Neuronal stem cell (in vitro differentiated cells): ENCODE results near the gene INTS2.
A peak's percentile ranks its signal among the peaks of the same experiment; 100 is the strongest.
"Not testable (repeated sequence)": the region's sequence is repeated elsewhere in the genome, so short reads cannot be mapped to it uniquely, and the experiment has no call there.

Experiments used
- DNase-seq: peaks from one replicate; pipeline ENCODE4 v3.0.0-alpha.2; 2013; ENCODE audit warnings: low spot score
- H2AFZ ChIP-seq: one replicate; pipeline ENCODE4 v1.6.1; 2013; ENCODE audit warnings: mild to moderate bottlenecking, low read length, inconsistent platforms
- H2AK5ac ChIP-seq: 2 replicates; pipeline ENCODE4 v1.6.1; 2013; ENCODE audit warnings: low read depth, mild to moderate bottlenecking, inconsistent platforms, low read length, moderate library complexity, mixed read lengths
- H2BK120ac ChIP-seq: 2 replicates; pipeline ENCODE4 v1.6.1; 2013; ENCODE audit warnings: low read depth, mild to moderate bottlenecking, inconsistent platforms, low read length, moderate library complexity, mixed read lengths
- H2BK12ac ChIP-seq: one replicate; pipeline ENCODE4 v1.6.1; 2013; ENCODE audit warnings: low read length, inconsistent platforms
- H2BK15ac ChIP-seq: 2 replicates; pipeline ENCODE4 v1.6.1; 2013; ENCODE audit warnings: mild to moderate bottlenecking, low read length, inconsistent platforms, mixed read lengths
- H2BK5ac ChIP-seq: one replicate; pipeline ENCODE4 v1.6.1; 2013; ENCODE audit warnings: inconsistent platforms, mild to moderate bottlenecking, low read length, moderate library complexity
- H3K14ac ChIP-seq: one replicate; pipeline ENCODE4 v1.6.1; 2013; ENCODE audit warnings: low read length, inconsistent platforms
- H3K18ac ChIP-seq: 2 replicates; pipeline ENCODE4 v1.6.1; 2013; ENCODE audit warnings: low read length, inconsistent platforms
- H3K23ac ChIP-seq: 2 replicates; pipeline ENCODE4 v1.6.1; 2013; ENCODE audit warnings: low read depth, mild to moderate bottlenecking, mixed read lengths, low read length, inconsistent platforms; ENCODE audit not compliant: poor library complexity
- H3K27ac ChIP-seq: replicated peaks from 3 replicates; pipeline ENCODE4 v1.5.1; 2013; ENCODE audit warnings: low read length, inconsistent platforms
- H3K27me3 ChIP-seq, 3 experiments: 2 replicates each; pipeline ENCODE4 v1.6.1; 2013; ENCODE audit warnings: low read length in 3 of 3, mild to moderate bottlenecking in 2 of 3, inconsistent platforms in 1 of 3, low read depth in 1 of 3, mixed read lengths in 1 of 3, moderate library complexity in 1 of 3; ENCODE audit not compliant: control insufficient read depth in 3 of 3, insufficient read depth in 3 of 3
- H3K36me3 ChIP-seq, 2 donors: replicated peaks in 1 of 2; 2 replicates each; pipeline ENCODE4 v1.6.1; 2013; ENCODE audit warnings: low read length in 2 of 2; ENCODE audit not compliant: control insufficient read depth in 2 of 2, insufficient read depth in 2 of 2
- H3K4ac ChIP-seq: 2 replicates; pipeline ENCODE4 v1.6.1; 2013; ENCODE audit warnings: inconsistent platforms, mild to moderate bottlenecking, low read length, moderate library complexity
- H3K4me1 ChIP-seq, 2 donors: 1 replicate in 1 of 2; 2 replicates in 1 of 2; pipeline ENCODE4 v1.6.1; 2013; ENCODE audit warnings: low read length in 2 of 2, low read depth in 1 of 2; ENCODE audit not compliant: control insufficient read depth in 2 of 2, insufficient read depth in 1 of 2
- H3K4me2 ChIP-seq: one replicate; pipeline ENCODE4 v1.6.1; 2013; ENCODE audit warnings: mild to moderate bottlenecking, low read length, inconsistent platforms; ENCODE audit not compliant: insufficient read depth, poor library complexity, severe bottlenecking
- H3K4me3 ChIP-seq, 2 donors: 2 replicates each; pipeline ENCODE4 v1.5.1; 2013; ENCODE audit warnings: low read length in 2 of 2, mild to moderate bottlenecking in 2 of 2, inconsistent platforms in 1 of 2, moderate library complexity in 1 of 2
- H3K79me1 ChIP-seq: one replicate; pipeline ENCODE4 v1.6.1; 2013; ENCODE audit warnings: low read depth, mild to moderate bottlenecking, inconsistent platforms, low read length, moderate library complexity
- H3K9ac ChIP-seq: one replicate; pipeline ENCODE4 v1.6.1; 2013; ENCODE audit warnings: mild to moderate bottlenecking, low read depth, low read length, inconsistent platforms; ENCODE audit not compliant: poor library complexity
- H3K9me3 ChIP-seq, 2 donors: replicated peaks in 1 of 2; 2 replicates each; pipeline versions ENCODE3 to v1.6.1; 2013; ENCODE audit warnings: low read length in 2 of 2, mild to moderate bottlenecking in 2 of 2, inconsistent platforms in 1 of 2, low read depth in 1 of 2, mixed read lengths in 1 of 2, moderate library complexity in 1 of 2; ENCODE audit not compliant: control insufficient read depth in 2 of 2, insufficient read depth in 1 of 2
- H4K8ac ChIP-seq: one replicate; pipeline ENCODE4 v1.6.1; 2013; ENCODE audit warnings: low read depth, mild to moderate bottlenecking, inconsistent platforms, low read length, moderate library complexity
- H4K91ac ChIP-seq: one replicate; pipeline ENCODE4 v1.6.1; 2013; ENCODE audit warnings: low read length, low read depth, mild to moderate bottlenecking, inconsistent platforms; ENCODE audit not compliant: poor library complexity
- WGBS, 2 donors: extraction: QIAGEN DNeasy Blood & Tissue Kit; methylation state at CpG; one replicate each; pipeline ENCODE4 v1.1.7; 2013; ENCODE audit warnings: missing lambda C conversion rate in 2 of 2, mixed read lengths in 1 of 2; ENCODE audit not compliant: insufficient read length in 2 of 2, insufficient replicate concordance in 1 of 2; ENCODE audit errors: extremely low coverage in 2 of 2; 5-methylcytosine and 5-hydroxymethylcytosine counted together

The INTS2 gene

DNA sequence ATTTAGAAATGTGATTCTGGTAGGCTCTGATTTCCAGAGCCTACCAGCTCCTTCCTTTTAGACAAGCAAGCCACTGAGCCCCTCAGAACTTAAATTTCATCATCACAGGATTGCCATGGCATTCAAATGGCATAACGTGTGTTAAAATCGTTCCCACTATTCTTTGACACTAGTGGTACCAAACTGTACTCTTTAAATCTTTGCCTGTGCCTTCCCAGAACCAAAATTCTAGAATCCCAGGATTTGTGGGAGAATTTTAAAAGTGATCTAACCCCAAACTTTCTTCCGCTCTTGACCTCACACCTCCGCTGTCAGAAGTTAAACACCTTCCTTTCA, 287 bp upstream of the INTS2 start:
- Histone ChIP-seq H3K27me3 (no peaks in the 10 kb centered on the region), H2BK12ac (no peak overlapping the region), H3K14ac (no peak overlapping the region), H2AFZ (peak overlapping the region; percentile 93), H3K79me1 (peaks cover 2% of the 10 kb centered on the region), H3K9ac (no peak overlapping the region), H3K23ac (no peak overlapping the region), H3K4me2 (peak overlapping the region; percentile 51), H2BK120ac (no peak overlapping the region), H4K91ac (no peak overlapping the region), H3K4me1 (peaks cover 3 to 5% of the 10 kb centered on the region in 2 donors), H3K36me3 (peaks cover 4 to 19% of the 10 kb centered on the region in 2 donors), H3K4ac (no peak overlapping the region), H2AK5ac (no peak overlapping the region), H3K18ac (no peak overlapping the region), H3K9me3 (no peaks in the 10 kb centered on the region), H2BK5ac (no peak overlapping the region), H4K8ac (no peak overlapping the region), H3K27ac (no peak overlapping the region), H2BK15ac (no peak overlapping the region), H3K4me3 (peak overlapping the region in 1 of 2 donors; percentile 87)
- no CpG with 5 or more reads among the region's 4 CpGs for WGBS, 2 donors
- no peak for DNase-seq

DNA sequence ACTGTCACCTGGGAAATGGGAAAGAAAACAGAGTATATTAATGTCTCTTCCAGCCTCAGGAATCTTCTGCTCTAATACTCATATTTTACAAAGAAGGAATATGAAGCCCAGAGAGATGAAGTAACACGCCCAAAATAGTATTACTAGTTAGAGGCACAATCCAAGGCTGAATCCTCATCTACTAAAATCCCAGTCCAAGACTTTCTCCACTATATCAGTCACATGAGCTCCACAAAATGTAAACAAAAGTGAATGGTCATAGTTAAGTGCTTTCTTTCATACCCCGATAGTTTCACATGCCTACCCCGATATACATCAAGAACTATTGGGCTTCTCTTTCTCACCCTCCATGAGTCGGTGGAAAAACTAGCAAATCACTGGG, 965 bp downstream of the INTS2 start:
- no peaks in the 10 kb centered on the region for H3K27me3 ChIP-seq
- H4K8ac ChIP-seq: no peak overlapping the region
- peak overlapping the region; percentile 94 for H3K9ac ChIP-seq
- no CpG with 5 or more reads among the region's 4 CpGs for WGBS, 2 donors
- no peak overlapping the region for H2BK5ac ChIP-seq
- H3K14ac ChIP-seq: no peak overlapping the region
- peak overlapping the region; percentile 93 for H3K4me2 ChIP-seq
- H2BK15ac ChIP-seq: no peak overlapping the region
- H2AFZ ChIP-seq: peak overlapping the region; percentile 93
- H3K4me3 ChIP-seq: peak overlapping the region; percentile 85 to 87
- H3K4ac ChIP-seq: no peak overlapping the region
- H2BK120ac ChIP-seq: no peak overlapping the region
- peaks cover 3 to 5% of the 10 kb centered on the region in 2 donors for H3K4me1 ChIP-seq
- H4K91ac ChIP-seq: no peak overlapping the region
- H2AK5ac ChIP-seq: no peak overlapping the region
- H3K23ac ChIP-seq: no peak overlapping the region
- DNase-seq: no peak
- no peak overlapping the region for H3K27ac ChIP-seq
- H3K79me1 ChIP-seq: peaks cover 2% of the 10 kb centered on the region
- H3K18ac ChIP-seq: no peak overlapping the region
- H3K9me3 ChIP-seq: no peaks in the 10 kb centered on the region
- H3K36me3 ChIP-seq: peaks cover 4 to 23% of the 10 kb centered on the region in 2 donors
- no peak overlapping the region for H2BK12ac ChIP-seq

- H3K27ac ChIP-seq, H2AFZ ChIP-seq, H4K8ac ChIP-seq, H2BK12ac ChIP-seq, H3K9ac ChIP-seq, H2BK15ac ChIP-seq, DNase-seq, H3K4ac ChIP-seq, H3K4me1 ChIP-seq, H2BK5ac ChIP-seq, H3K18ac ChIP-seq, H3K4me3 ChIP-seq, H2AK5ac ChIP-seq, H2BK120ac ChIP-seq, H3K27me3 ChIP-seq, H4K91ac ChIP-seq, H3K79me1 ChIP-seq, H3K9me3 ChIP-seq, H3K23ac ChIP-seq, H3K4me2 ChIP-seq, H3K14ac ChIP-seq: not testable (repeated sequence)
- WGBS, 2 donors: no CpG with 5 or more reads among the region's 15 CpGs
- H3K36me3 ChIP-seq: peaks cover 6 to 73% of the 10 kb centered on the region in 2 donors
These were observed 12.6 kb downstream of the INTS2 start for GRCh38 chr17:61915162-61915561.

GRCh38 chr17:61908292-61909037, 19.3 kb downstream of the INTS2 start:
- DNase-seq: no peak

More at GRCh38 chr17:61908292-61909037, 19.3 kb downstream of the INTS2 start:
- Histone ChIP-seq H3K4ac (no peak overlapping the region), H4K8ac (no peak overlapping the region), H2AK5ac (no peak overlapping the region), H3K79me1 (no peaks in the 10 kb centered on the region), H3K36me3 (peaks cover 11 to 93% of the 10 kb centered on the region in 2 donors), H3K4me3 (no peak overlapping the region), H2BK15ac (no peak overlapping the region), H3K27me3 (no peaks in the 10 kb centered on the region), H3K9me3 (no peaks in the 10 kb centered on the region), H3K23ac (no peak overlapping the region), H4K91ac (no peak overlapping the region), H3K14ac (no peak overlapping the region), H3K27ac (no peak overlapping the region), H3K9ac (no peak overlapping the region), H3K18ac (no peak overlapping the region), H2AFZ (no peak overlapping the region), H2BK120ac (no peak overlapping the region), H2BK12ac (no peak overlapping the region), H2BK5ac (no peak overlapping the region), H3K4me2 (no peak overlapping the region), H3K4me1 (no peaks in the 10 kb centered on the region)
- no CpG with 5 or more reads among the region's 7 CpGs for WGBS, 2 donors
